Endothelial cell of umbilical vein (primary cell): Measurements from ENCODE around the gene GALNT10. TPM values are rescaled to one million over a fixed set of nuclear protein-coding genes. Genes with fewer than 3 reads are reported as not detected.

ENCODE experiments used
- BruUV-seq: library from RNA; stranded (reverse); fragments of 400-500 nt; replicated peaks from 2 replicates; lab custom pipeline; 2021; lab: Mats Ljungman, UMichigan
- CTCF ChIA-PET: fragments of 300-600, 350-600 bp; sonication (Branson Sonifier 250); formaldehyde crosslinking; loops from one replicate; lab custom pipeline; 2021; ENCODE audit warnings: antibody characterized with exemption, inconsistent platforms; lab: Charles Lee
- POLR2A ChIA-PET: fragments of 300-600, 350-600 bp; sonication (Branson Sonifier 250); formaldehyde crosslinking; loops from one replicate; lab custom pipeline; 2021; ENCODE audit warnings: antibody characterized with exemption, inconsistent platforms; lab: Charles Lee
- DNase-seq: peaks from one replicate; pipeline ENCODE4 v3.0.0-alpha.2; 2011; ENCODE audit warnings: low read depth, low spot score
- FAIRE-seq: peaks from 2 replicates; lab custom pipeline; 2011; peaks lifted over from hg19 to GRCh38; lab: Jason Lieb, UNC
- H2AFZ ChIP-seq: 2 replicates; pipeline ENCODE4 v1.6.0; 2012; ENCODE audit warnings: low read depth, low read length, control low read depth, inconsistent platforms
- H3K27ac ChIP-seq: 2 replicates; pipeline ENCODE4 v1.5.1; 2011; ENCODE audit warnings: low read depth, mild to moderate bottlenecking, control low read depth, low read length, moderate library complexity; ENCODE audit not compliant: insufficient read depth
- H3K27me3 ChIP-seq, 2 experiments: 2 replicates each; pipeline versions ENCODE4 v1.6.0 to v1.6.1; 2011; ENCODE audit warnings: low read length in 2 of 2, mixed read lengths in 1 of 2; ENCODE audit not compliant: control insufficient read depth in 2 of 2, insufficient read depth in 2 of 2
- H3K36me3 ChIP-seq, 2 experiments: 2 replicates in 1 of 2; 3 replicates in 1 of 2; pipeline ENCODE4 v1.5.1; 2011; ENCODE audit warnings: low read length in 2 of 2, mild to moderate bottlenecking in 1 of 2, moderate library complexity in 1 of 2; ENCODE audit not compliant: control insufficient read depth in 2 of 2, insufficient read depth in 2 of 2; ENCODE audit errors: extremely low read depth in 1 of 2
- H3K4me1 ChIP-seq: 3 replicates; pipeline ENCODE4 v1.5.1; 2011; ENCODE audit warnings: mild to moderate bottlenecking, low read length; ENCODE audit not compliant: control insufficient read depth, insufficient read depth; ENCODE audit errors: extremely low read depth
- H3K4me2 ChIP-seq: 2 replicates; pipeline ENCODE4 v1.6.1; 2011; ENCODE audit warnings: low read length, control low read depth, mixed read lengths; ENCODE audit not compliant: insufficient read depth
- H3K4me3 ChIP-seq, 3 experiments: fragments of 200-600 bp in 1 of 3; sonication (generic), shearing (Covaris generic) in 1 of 3; replicated peaks in 1 of 3; 2 replicates each; pipeline ENCODE4 v1.5.1; 2011 to 2016; ENCODE audit warnings: control low read depth in 3 of 3, low read length in 3 of 3, mild to moderate bottlenecking in 2 of 3, inconsistent platforms in 1 of 3, low read depth in 1 of 3, moderate library complexity in 1 of 3; ENCODE audit not compliant: insufficient read depth in 1 of 3
- H3K79me2 ChIP-seq: 2 replicates; pipeline ENCODE4 v1.6.0; 2012; ENCODE audit warnings: low read length, inconsistent platforms; ENCODE audit not compliant: control insufficient read depth, insufficient read depth
- H3K9ac ChIP-seq: replicated peaks from 2 replicates; pipeline ENCODE3; 2011; ENCODE audit warnings: low read length, control low read depth; ENCODE audit not compliant: insufficient read depth; ENCODE audit errors: extremely low read depth
- H3K9me1 ChIP-seq: replicated peaks from 3 replicates; pipeline ENCODE4 v1.6.0; 2011; ENCODE audit warnings: mild to moderate bottlenecking, low read length; ENCODE audit not compliant: control insufficient read depth, insufficient read depth; ENCODE audit errors: extremely low read depth
- H3K9me3 ChIP-seq: replicated peaks from 2 replicates; pipeline ENCODE4 v1.5.1; 2012; ENCODE audit warnings: low read length, inconsistent platforms; ENCODE audit not compliant: control insufficient read depth, insufficient read depth
- H4K20me1 ChIP-seq: replicated peaks from 2 replicates; pipeline ENCODE3; 2011; ENCODE audit warnings: mild to moderate bottlenecking, low read length; ENCODE audit not compliant: control insufficient read depth, insufficient read depth; ENCODE audit errors: extremely low read depth
- CTCF ChIP-seq, 2 donors: IDR thresholded peaks; 1 replicate in 1 of 2; 2 replicates in 1 of 2; pipeline ENCODE4 v1.5.1; 2011; ENCODE audit warnings: low read length in 2 of 2, mild to moderate bottlenecking in 2 of 2, moderate library complexity in 2 of 2, control low read depth in 1 of 2, inconsistent platforms in 1 of 2, low read depth in 1 of 2; ENCODE audit not compliant: insufficient read depth in 1 of 2; ENCODE audit errors: extremely low read depth in 1 of 2
- EZH2 ChIP-seq: IDR thresholded peaks from 2 replicates; pipeline ENCODE4 v1.6.1; 2012; ENCODE audit warnings: borderline replicate concordance, low read depth, mild to moderate bottlenecking, moderate library complexity, low read length, inconsistent platforms; ENCODE audit not compliant: severe bottlenecking
- FOS ChIP-seq: IDR thresholded peaks from 2 replicates; pipeline ENCODE4 v1.6.1; 2011; ENCODE audit warnings: mild to moderate bottlenecking, low read length, moderate library complexity, borderline replicate concordance; ENCODE audit not compliant: insufficient read depth
- GATA2 ChIP-seq: IDR thresholded peaks from 2 replicates; pipeline ENCODE4 v1.7.0; 2011; ENCODE audit warnings: low read depth, mild to moderate bottlenecking, moderate library complexity, mixed read lengths, low read length; ENCODE audit not compliant: insufficient read length, insufficient read depth
- JUN ChIP-seq: IDR thresholded peaks from 2 replicates; pipeline ENCODE4 v1.6.1; 2011; ENCODE audit warnings: borderline replicate concordance, low read depth; ENCODE audit not compliant: insufficient read length, insufficient read depth
- MAX ChIP-seq: IDR thresholded peaks from 2 replicates; pipeline ENCODE4 v1.6.1; 2011; ENCODE audit not compliant: insufficient read depth, insufficient read length
- MYC ChIP-seq: IDR thresholded peaks from one replicate; pipeline ENCODE4 v1.6.1; 2011; ENCODE audit warnings: mild to moderate bottlenecking, low read depth, low read length
- POLR2A ChIP-seq: IDR thresholded peaks from 2 replicates; pipeline ENCODE4 v1.6.1; 2012; ENCODE audit warnings: low read depth, mild to moderate bottlenecking, control low read depth, low read length
- POLR2AphosphoS5 ChIP-seq: IDR thresholded peaks from 2 replicates; pipeline ENCODE4 v1.6.1; 2012; ENCODE audit warnings: low read depth, mild to moderate bottlenecking, control low read depth, low read length, moderate library complexity; ENCODE audit not compliant: insufficient read depth
- dilution Hi-C: fragments of 300-500 bp; cut with MboI; formaldehyde crosslinking; loops from one replicate; pipeline ENCODE4 v1.15.0; 2019; ENCODE audit warnings: low sequenced_read_pairs; ENCODE audit not compliant: extremely low pct_ligation_motif_present
- intact Hi-C: fragments of 100-400 bp; cut with micrococcal nuclease; formaldehyde crosslinking; loops from one replicate; pipeline ENCODE4 v1.10.0; 2022
- polyA plus RNA-seq, 4 experiments: library from polyadenylated mRNA; depleted of rRNA in 3 of 4; stranded (reverse) in 3 of 4; unstranded in 1 of 4; fragments of >200 nt; gene quantifications; 2 replicates each; pipeline versions ENCODE4 v1.2.1 to v1.2.3, GENCODE V29; 2011 to 2012; ENCODE audit warnings: missing spikeins in 1 of 4
- total RNA-seq: library from RNA; stranded (reverse); gene quantifications from 2 replicates; pipeline ENCODE4 v1.2.3, GENCODE V29; 2021

GALNT10 gene
- total and polyA plus RNA-seq, 2 donors (not counting 3 experiments of a cell fraction or from before 2014, with no cell fraction given), result 70.2 to 77.6 TPM

GRCh38 chr5:154194345-154195329, 4.1 kb downstream of the GALNT10 start:
- Histone ChIP-seq H3K4me1 (peaks cover 51% of the 10 kb centered on the region), H3K4me2 (no peak overlapping the region), H3K27ac (no peak overlapping the region), H3K79me2 (peaks cover 16% of the 10 kb centered on the region), H4K20me1 (no peaks in the 10 kb centered on the region), H3K27me3 (no peaks in the 10 kb centered on the region), H2AFZ (no peak overlapping the region), H3K9ac (no peak overlapping the region), H3K4me3 (no peak overlapping the region), H3K9me3 (no peaks in the 10 kb centered on the region), H3K36me3 (peaks cover 0 to 5% of the 10 kb centered on the region in 2 experiments), H3K9me1 (no peaks in the 10 kb centered on the region)
- no peak for TF ChIP-seq GATA2
- TF ChIP-seq CTCF (IDR thresholded peaks at IDR 0.05; ENCODE audit: extremely low read depth in 1 of 2, insufficient read depth in 1 of 2, low read depth in 1 of 2, low read length in 2 of 2), result no peak
- TF ChIP-seq MAX, result no peak
- no peak for TF ChIP-seq JUN
- TF ChIP-seq EZH2, result no peak
- no peak for TF ChIP-seq FOS
- no peak for TF ChIP-seq MYC
- TF ChIP-seq POLR2A, result no peak
- no peak for TF ChIP-seq POLR2AphosphoS5
- dilution Hi-C loops (no loop called here), intact Hi-C loops (loop anchor here (5.0 kb wide), 1 partner anchor 113 kb away; no protein-coding TSS in a partner anchor)
- no peak for FAIRE-seq
- ChIA-PET CTCF (interaction anchor here (1.0 to 5.7 kb wide), 3 partner anchors 14 to 209 kb away, joined by 3 to 100 read pairs (median 6); no protein-coding TSS in a partner anchor), POLR2A (no interaction called here)
- BruUV-seq, result no TSS peak
- peak; percentile 25 for DNase-seq
